ENCODE data around the gene PPP4R3A. TPM values are rescaled to one million over a fixed set of nuclear protein-coding genes. Genes with fewer than 3 reads are reported as not detected.

PPP4R3A gene
- 10 to 100 TPM; 48.3 to 91.9 (median 71.5) TPM for total RNA-seq

DNA sequence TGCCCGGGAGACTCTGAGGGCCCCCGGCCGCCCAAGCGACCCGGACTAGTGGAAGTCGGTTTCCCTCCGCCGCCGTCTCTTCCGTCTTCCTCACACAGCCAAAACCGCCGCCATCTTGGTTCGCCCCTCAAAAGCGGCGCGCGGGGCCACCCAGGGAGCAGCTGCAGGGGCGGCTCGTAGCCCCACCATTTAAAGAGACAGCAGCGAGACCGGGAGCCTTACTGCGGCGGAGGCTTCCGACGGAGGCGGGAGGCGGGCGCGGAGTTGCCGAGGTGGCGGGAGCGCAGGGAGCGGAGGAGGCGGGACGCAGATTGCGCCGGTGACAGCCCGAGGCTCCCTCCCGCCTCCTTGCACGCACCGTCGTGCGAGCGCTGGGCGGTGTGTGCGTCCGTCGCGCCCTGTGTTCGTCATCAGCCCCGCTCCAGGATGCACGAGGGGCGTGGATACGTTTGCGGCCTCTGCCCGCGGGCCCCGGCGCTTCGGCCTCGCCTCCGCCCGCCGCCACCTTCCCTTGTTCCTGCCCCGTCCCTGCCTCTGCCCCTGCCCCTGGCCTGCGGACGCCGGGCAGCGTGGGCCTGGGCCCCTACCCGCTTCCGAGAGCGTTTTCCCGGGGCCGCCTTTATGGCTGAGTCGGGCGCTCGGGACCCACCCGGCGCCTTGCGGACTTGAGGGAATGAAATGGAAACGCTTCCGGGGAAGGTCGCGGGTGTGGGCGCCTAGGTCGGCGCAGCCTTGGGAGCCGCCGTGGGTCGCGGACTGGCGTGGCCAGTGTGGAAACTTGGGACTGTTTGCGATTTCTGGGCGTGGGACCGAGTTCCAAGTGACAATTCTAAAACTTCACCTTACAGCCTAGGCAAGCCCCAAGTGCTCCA is at the start of gene PPP4R3A:
TSS of gene PPP4R3A (minus strand) at position 140 of the 872 bp plus-strand sequence. CDS start 663 bp downstream, outside the sequence.
- Histone ChIP-seq H3K4me1 (peaks cover 3 to 40% (median 15%) of the 10 kb centered on the region in 3 donors), H3K27me3 (no peaks in the 10 kb centered on the region), H3K4me3 (peak within 1 kb of the TSS; percentile 91 to 99 (median 94)), H3K36me3 (peaks cover 0 to 15% (median 0%) of the 10 kb centered on the region in 3 donors), H3K27ac (peak within 1 kb of the TSS; percentile 95 to 100 (median 99)), H3K9me3 (no peaks in the 10 kb centered on the region)
- intact Hi-C loops (cut with DNase I) = no loop called here
- TF ChIP-seq, protein P1, sequence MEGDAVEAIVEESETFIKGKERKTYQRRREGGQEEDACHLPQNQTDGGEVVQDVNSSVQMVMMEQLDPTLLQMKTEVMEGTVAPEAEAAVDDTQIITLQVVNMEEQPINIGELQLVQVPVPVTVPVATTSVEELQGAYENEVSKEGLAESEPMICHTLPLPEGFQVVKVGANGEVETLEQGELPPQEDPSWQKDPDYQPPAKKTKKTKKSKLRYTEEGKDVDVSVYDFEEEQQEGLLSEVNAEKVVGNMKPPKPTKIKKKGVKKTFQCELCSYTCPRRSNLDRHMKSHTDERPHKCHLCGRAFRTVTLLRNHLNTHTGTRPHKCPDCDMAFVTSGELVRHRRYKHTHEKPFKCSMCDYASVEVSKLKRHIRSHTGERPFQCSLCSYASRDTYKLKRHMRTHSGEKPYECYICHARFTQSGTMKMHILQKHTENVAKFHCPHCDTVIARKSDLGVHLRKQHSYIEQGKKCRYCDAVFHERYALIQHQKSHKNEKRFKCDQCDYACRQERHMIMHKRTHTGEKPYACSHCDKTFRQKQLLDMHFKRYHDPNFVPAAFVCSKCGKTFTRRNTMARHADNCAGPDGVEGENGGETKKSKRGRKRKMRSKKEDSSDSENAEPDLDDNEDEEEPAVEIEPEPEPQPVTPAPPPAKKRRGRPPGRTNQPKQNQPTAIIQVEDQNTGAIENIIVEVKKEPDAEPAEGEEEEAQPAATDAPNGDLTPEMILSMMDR (IDR thresholded peaks at IDR 0.05) = no peak
- peak in 3 of 4 donors; percentile 36 to 96 (median 87) for TF ChIP-seq POLR2A (IDR thresholded peaks at IDR 0.05)
- DNase-seq = peak; percentile 90
- 0 to 1% methylated on average over 2 to 36 of the region's 95 CpGs for WGBS, 2 donors

DNA sequence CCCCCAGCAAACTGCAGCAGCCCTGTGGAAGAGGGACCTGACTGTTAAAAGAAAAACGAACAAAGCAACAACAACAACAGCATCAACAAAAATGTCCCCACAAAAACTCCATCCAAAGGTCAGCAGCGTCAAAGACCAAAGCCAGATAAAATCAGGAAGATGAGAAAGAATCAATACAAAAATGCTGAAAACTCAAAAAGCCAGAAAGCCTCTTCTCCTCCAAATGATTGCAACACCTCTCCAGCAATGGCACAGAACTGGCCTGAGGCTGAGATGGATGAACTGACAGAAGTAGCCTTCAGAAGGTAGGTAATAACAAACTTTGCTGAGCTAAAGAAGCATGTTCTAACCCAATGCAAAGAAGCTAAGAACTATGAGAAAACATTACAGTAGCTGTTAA is 45.4 kb upstream of the PPP4R3A start:
- TF ChIP-seq, protein P1 (IDR thresholded peaks at IDR 0.05) = no peak
- no peak for TF ChIP-seq POLR2A (IDR thresholded peaks at IDR 0.05)

DNA sequence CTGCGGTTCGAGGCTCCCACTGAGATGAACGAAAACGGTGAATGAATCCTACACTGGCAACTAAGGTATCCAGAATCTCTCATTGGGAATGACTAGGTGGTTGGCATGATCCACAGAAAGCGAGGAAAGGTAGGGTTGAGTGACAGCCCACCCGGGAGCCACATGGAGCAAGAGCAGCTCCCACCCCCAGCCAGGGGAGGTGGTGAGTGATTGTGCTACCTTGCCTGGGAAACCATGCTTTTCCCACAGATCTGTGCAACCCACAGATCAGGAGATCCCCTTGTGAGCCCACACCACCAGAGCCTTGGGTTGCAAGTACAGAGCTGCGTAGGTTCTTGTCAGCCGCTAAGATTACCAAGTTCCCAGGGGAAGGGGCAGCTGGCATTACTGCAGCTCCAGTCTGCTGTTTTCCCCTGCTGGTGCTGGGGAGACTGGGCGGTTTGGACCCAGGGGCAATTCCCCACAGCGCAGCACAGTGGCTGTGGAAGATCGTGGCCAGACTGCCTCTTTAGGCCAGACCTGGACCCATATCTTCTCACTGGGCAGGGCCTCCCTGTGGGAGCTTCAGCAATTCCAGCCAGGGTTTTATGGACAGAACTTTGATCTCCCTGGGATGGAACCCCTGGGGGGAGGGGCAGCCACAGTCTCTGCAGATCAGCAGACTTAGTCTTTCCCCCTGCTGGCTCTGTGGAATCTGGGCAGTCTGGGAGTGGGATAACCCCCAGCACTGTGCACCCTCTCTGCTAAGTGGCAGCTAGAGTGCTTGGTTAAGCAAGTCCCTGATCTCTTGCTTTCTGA is 44.6 kb upstream of the PPP4R3A start:
- no peaks in the 10 kb centered on the region for H3K9me3 ChIP-seq
- intact Hi-C loops (cut with DNase I) = no loop called here
- DNase-seq = no peak
- H3K27me3 ChIP-seq = peaks cover 0 to 18% (median 0%) of the 10 kb centered on the region in 4 donors
- H3K4me3 ChIP-seq = no peak overlapping the region
- no peak overlapping the region for H3K27ac ChIP-seq
- H3K4me1 ChIP-seq = no peaks in the 10 kb centered on the region
- no peak for TF ChIP-seq POLR2A (IDR thresholded peaks at IDR 0.05)
- TF ChIP-seq, protein P1 (IDR thresholded peaks at IDR 0.05) = no peak
- 88 to 93% methylated on average over 4 to 6 of the region's 11 CpGs for WGBS, 2 donors
- no peaks in the 10 kb centered on the region for H3K36me3 ChIP-seq

More for the DNA sequence above, 45.4 kb upstream of the PPP4R3A start:
- no peaks in the 10 kb centered on the region for H3K9me3 ChIP-seq
- H3K4me3 ChIP-seq = no peak overlapping the region
- H3K27ac ChIP-seq = no peak overlapping the region
- 78 to 79% methylated on average over 2 of the region's 2 CpGs for WGBS, 2 donors
- intact Hi-C loops (cut with DNase I) = no loop called here
- DNase-seq = no peak
- no peaks in the 10 kb centered on the region for H3K36me3 ChIP-seq
- peaks cover 0 to 16% (median 0%) of the 10 kb centered on the region in 4 donors for H3K27me3 ChIP-seq
- no peaks in the 10 kb centered on the region for H3K4me1 ChIP-seq

DNA sequence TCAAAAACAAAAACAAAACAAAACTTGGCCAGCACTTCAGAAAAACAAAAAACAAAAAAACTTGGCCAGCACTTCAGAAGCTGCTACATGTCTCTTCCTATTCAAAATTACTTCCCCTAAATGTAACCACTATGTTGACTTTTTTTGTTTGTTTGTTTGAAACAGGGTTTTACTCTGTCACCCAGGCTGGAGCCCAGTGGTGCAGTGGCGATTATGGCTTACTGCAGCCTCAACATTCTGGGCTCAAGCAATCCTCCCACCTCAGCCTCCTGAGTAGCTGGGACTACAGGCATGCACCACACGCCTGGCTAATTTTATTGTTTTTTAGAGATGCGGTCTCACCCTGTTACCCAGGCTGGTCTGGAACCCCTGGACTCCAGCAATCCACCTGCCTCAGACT is 38.0 kb upstream of the PPP4R3A start:
- peaks cover 0 to 10% (median 0%) of the 10 kb centered on the region in 4 donors for H3K27me3 ChIP-seq
- no peaks in the 10 kb centered on the region for H3K9me3 ChIP-seq
- H3K36me3 ChIP-seq = no peaks in the 10 kb centered on the region
- DNase-seq = no peak
- H3K27ac ChIP-seq = no peak overlapping the region
- peaks cover 0 to 20% (median 0%) of the 10 kb centered on the region in 3 donors for H3K4me1 ChIP-seq
- TF ChIP-seq, protein P1 (IDR thresholded peaks at IDR 0.05) = no peak
- intact Hi-C loops (cut with DNase I) = no loop called here
- H3K4me3 ChIP-seq = no peak overlapping the region
- 80 to 90% methylated on average over 3 of the region's 3 CpGs for WGBS, 2 donors

All from esophagus squamous epithelium (tissue), 5 donors.